Measurements from ENCODE around the gene ADCY4. TPM values are rescaled to one million over a fixed set of nuclear protein-coding genes. Genes with fewer than 3 reads are reported as not detected.
A peak's percentile ranks its signal among the peaks of the same experiment; 100 is the strongest.

ADCY4 gene
- total and polyA plus RNA-seq, 2 of the 13 experiments (the other 11 are each of a cell fraction or from before 2014, with no cell fraction given): 0.03 TPM; not detected in 1

GRCh38 chr14:24365600-24366412 is 30.9 kb upstream of the ADCY4 start (continued):
- peak; percentile 94 for TF ChIP-seq ZNF275 (CRISPR knock-in tag; IDR thresholded peaks at IDR 0.05; ENCODE audit: borderline replicate concordance)
- peak; percentile 96; the same call in 1 of the 2 replicates for TF ChIP-seq ZNF512B (CRISPR knock-in tag; IDR thresholded peaks at IDR 0.05; ENCODE audit: borderline replicate concordance)
- TF ChIP-seq ZMYM2 (CRISPR knock-in tag; IDR thresholded peaks at IDR 0.05): no peak
- TF ChIP-seq MXI1 (IDR thresholded peaks at IDR 0.05; ENCODE audit: borderline replicate concordance, low read depth, low read length): peak; percentile 50; the same call in 1 of the 3 replicates
- no peak; the same call in 1 of the 2 replicates for TF ChIP-seq DR1 (CRISPR knock-in tag; IDR thresholded peaks at IDR 0.05)
- TF ChIP-seq MXD1 (CRISPR knock-in tag; IDR thresholded peaks at IDR 0.05): 0 out of 2 replicates have a peak, but pooled peaks have one; percentile 29
- TF ChIP-seq MAFG (CRISPR knock-in tag; IDR thresholded peaks at IDR 0.05): no peak
- TF ChIP-seq KAT2B (IDR thresholded peaks at IDR 0.05; ENCODE audit: borderline replicate concordance, low read depth, low read length): no peak
- no peak for TF ChIP-seq FOXM1 (CRISPR knock-in tag; IDR thresholded peaks at IDR 0.05)
- TF ChIP-seq ZNF614 (CRISPR knock-in tag; IDR thresholded peaks at IDR 0.05; ENCODE audit: borderline replicate concordance): peak; percentile 89; the same call in 1 of the 2 replicates
- TF ChIP-seq ZNF574 (CRISPR knock-in tag; IDR thresholded peaks at IDR 0.05): peak; percentile 97
- TF ChIP-seq ZNF562 (CRISPR knock-in tag; IDR thresholded peaks at IDR 0.05; ENCODE audit: borderline replicate concordance): no peak
- peak; percentile 66; the same call in 1 of the 2 replicates for TF ChIP-seq THAP9 (CRISPR knock-in tag; IDR thresholded peaks at IDR 0.05; ENCODE audit: borderline replicate concordance)
- TF ChIP-seq TCF7L2 (IDR thresholded peaks at IDR 0.05; ENCODE audit: low read depth, low read length): no peak

Measured in HepG2 (cell line).